NB4 (cell line): Measurements from ENCODE around the gene CCDC198.
A peak's percentile ranks its signal among the peaks of the same experiment; 100 is the strongest.

Experiments used
- DNase-seq: peaks from one replicate; pipeline ENCODE4 v3.0.0; 2010; ENCODE audit warnings: low read depth
- H3K4me3 ChIP-seq: one replicate; pipeline ENCODE4 v1.5.1; 2011; ENCODE audit warnings: mild to moderate bottlenecking, low read depth, low read length, moderate library complexity
- CTCF ChIP-seq: IDR thresholded peaks from one replicate; pipeline ENCODE4 v1.5.1; 2012; ENCODE audit warnings: low read depth, low read length
- MAX ChIP-seq: IDR thresholded peaks from 2 replicates; pipeline ENCODE4 v1.6.1; 2011; ENCODE audit warnings: low read depth, low read length
- MYC ChIP-seq: IDR thresholded peaks from 2 replicates; pipeline ENCODE4 v1.6.1; 2011; ENCODE audit warnings: low read depth, low read length
- POLR2A ChIP-seq: IDR thresholded peaks from 2 replicates; pipeline ENCODE4 v1.6.1; 2011; ENCODE audit warnings: mild to moderate bottlenecking; ENCODE audit not compliant: insufficient read length; ENCODE audit errors: extremely low read depth

CCDC198 gene

DNA sequence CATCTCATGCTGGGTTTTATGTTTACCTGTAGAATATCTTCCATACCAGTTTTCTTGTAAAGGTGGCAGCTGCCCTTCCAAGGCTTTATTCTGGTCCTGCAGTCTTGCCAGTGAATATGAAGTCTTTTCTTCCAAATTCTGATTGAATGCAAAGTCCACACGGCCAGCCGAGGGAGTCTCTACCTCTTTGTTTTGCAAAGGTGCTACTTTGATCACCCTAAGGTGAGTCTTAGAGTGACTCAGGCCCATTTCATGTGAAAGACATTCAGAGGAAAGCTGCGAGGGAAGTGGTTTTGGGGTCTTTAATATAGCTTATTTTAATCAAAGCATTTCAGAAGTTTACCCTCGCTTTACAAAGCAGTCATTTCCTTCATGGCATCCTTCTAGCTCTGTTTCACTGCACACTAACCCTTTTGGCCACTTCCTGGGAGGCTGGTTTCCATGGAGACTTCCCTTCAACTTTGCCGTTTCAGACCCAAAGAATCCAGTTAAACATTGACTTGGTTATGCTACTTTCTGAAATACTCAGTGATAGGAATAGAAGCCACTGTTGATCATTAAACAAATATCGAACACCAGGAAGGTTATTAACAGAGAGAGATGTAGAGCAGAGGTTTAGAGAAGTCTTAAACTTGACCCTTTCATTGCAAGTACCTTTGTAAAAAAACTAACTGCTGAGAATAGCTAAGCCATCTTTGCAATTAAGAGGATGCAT is at the start of gene CCDC198:
Gene CCDC198 (minus strand): TSS at position 391 of the 715 bp plus-strand sequence. CDS start 142 bp downstream, at position 249.
- no peak for TF ChIP-seq MYC
- TF ChIP-seq POLR2A: no peak
- no peak for TF ChIP-seq CTCF
- TF ChIP-seq MAX: no peak
- no peak within 1 kb of the TSS for H3K4me3 ChIP-seq
- no peak for DNase-seq

DNA sequence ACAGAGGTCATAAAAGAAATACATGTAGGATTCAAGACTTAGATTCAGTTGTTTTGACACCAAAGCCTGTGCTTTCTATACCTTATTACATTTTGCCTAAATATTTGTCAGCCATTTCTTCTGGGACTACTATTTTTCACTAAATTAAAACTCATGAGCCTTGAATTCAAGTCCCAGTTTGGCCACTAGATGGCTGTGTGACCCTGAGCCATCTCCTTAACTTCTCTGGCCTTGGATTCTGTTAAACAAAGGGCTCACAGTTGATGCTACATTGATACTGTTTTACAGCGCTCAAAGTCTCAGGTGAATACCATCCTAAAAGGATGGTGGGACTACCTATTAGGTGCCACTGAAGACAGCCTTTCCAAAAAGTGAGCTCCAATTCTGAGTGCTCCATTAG is 39.6 kb upstream of the CCDC198 start:
- no peak overlapping the region for H3K4me3 ChIP-seq
- peak; percentile 30 for DNase-seq
- TF ChIP-seq CTCF (peak; percentile 42), MAX (no peak)

GRCh38 chr14:57530571-57530970 is 36.9 kb upstream of the CCDC198 start:
- DNase-seq: no peak
- TF ChIP-seq MYC (no peak), MAX (no peak), CTCF (no peak), POLR2A (no peak)
- H3K4me3 ChIP-seq: no peak overlapping the region

DNA sequence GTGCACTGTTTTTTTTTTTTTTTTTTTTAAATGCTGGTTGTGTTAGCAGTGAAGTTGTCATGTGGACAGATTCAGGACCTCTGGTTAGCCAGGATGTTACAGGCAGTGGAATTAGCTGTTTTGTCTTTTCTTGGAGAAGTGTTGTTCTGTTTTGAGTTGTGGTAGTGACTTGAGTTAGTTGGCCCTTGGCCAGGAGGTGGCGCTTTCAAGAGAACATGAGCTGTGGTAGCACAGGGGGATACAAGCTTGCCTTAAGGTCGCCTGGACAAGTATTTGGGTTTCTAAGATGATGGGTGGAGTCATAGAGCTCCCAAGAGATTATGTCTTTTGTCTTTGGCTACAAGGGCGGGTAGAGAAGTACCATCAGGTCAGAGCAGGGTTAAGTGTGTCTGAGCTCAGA is 33.3 kb upstream of the CCDC198 start:
- TF ChIP-seq MYC: no peak
- TF ChIP-seq CTCF: peak; percentile 16
- H3K4me3 ChIP-seq: no peak overlapping the region
- peak; percentile 22 for DNase-seq

GRCh38 chr14:57519043-57519442 is 25.4 kb upstream of the CCDC198 start:
- no peak for DNase-seq
- TF ChIP-seq MYC (no peak), CTCF (no peak), MAX (no peak), POLR2A (no peak)
- no peak overlapping the region for H3K4me3 ChIP-seq

DNA sequence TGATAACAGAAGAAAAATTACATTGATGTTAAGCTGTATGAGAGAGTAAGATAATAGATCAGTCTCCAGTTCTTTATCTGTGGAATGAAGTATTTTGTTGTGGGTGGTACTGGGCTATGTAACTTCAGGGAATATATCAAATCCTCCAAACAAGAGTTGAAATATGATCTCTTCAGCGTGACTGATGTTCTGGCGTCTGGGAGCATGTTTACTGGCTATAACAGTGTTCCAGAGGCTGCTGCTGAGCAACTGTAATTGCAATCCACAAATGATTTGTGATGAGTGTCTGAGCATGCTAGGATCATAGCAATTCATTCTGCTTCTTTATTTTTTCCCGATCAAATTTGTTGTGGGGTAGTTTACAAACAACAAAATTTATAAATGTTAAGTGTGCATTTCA is 18.6 kb upstream of the CCDC198 start:
- no peak overlapping the region for H3K4me3 ChIP-seq
- DNase-seq: no peak
- no peak for TF ChIP-seq MAX
- TF ChIP-seq MYC: no peak
- no peak for TF ChIP-seq CTCF
- no peak for TF ChIP-seq POLR2A
